ENCODE measurements around the gene B9D2. TPM values are rescaled to one million over a fixed set of nuclear protein-coding genes. Genes with fewer than 3 reads are reported as not detected.

B9D2 gene
- polyA plus RNA-seq, 1 of the 3 experiments (the other 2 are of a cell fraction), result 13.3 TPM

DNA sequence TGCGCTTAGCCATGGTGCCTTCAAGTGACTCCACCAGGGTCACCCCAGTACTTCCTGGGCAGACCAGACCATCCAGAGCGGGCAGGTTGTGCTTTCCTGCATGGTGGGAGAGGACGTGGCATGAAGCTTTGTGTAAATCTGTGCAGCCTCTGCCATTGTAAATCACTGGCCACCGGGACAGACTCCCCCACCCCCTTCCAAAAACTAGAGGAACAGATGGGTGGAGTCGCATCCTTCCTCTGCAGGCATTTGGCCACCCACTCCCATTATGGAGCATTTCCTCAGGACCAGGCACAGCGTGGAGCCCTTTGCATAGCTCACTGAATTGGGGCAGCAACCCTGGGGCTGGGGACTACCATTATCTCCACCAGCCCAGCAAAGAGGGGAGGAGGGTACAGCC is 41.8 kb upstream of the B9D2 start:
- WGBS (ENCODE audit: low lambda C conversion rate), result 95% methylated on average over 6 of the region's 6 CpGs
- Histone ChIP-seq H3K4me1 (ENCODE audit: control insufficient read depth in 1 of 2, insufficient read depth in 2 of 2, low read depth in 1 of 2, low read length in 1 of 2) (no peaks in the 10 kb centered on the region; a peak in 1 of 4 replicates), H4K20me1 (ENCODE audit: insufficient read depth) (no peaks in the 10 kb centered on the region), H3K4me2 (no peak overlapping the region), H3K9me3 (no peaks in the 10 kb centered on the region), H3K9me2 (no peaks in the 10 kb centered on the region), H3K9ac (no peak overlapping the region), H3K27me3 (ENCODE audit: insufficient read depth) (no peaks in the 10 kb centered on the region), H3F3A (replicated peaks; ENCODE audit: insufficient read depth) (no peaks in the 10 kb centered on the region), H3K36me3 (replicated peaks in 1 of 2; ENCODE audit: control insufficient read depth in 1 of 2, insufficient read depth in 2 of 2, low read length in 1 of 2) (no peaks in the 10 kb centered on the region), H3K27ac (ENCODE audit: low read depth in 2 of 2, low read length in 1 of 2) (no peak overlapping the region), H3K79me2 (ENCODE audit: insufficient read depth) (no peaks in the 10 kb centered on the region), H3K4me3 (ENCODE audit: low read depth in 2 of 2, low read length in 1 of 2) (no peak overlapping the region), H2AFZ (ENCODE audit: low read depth) (no peak overlapping the region)
- POLR2A ChIA-PET, result no interaction called here
- CTCF ChIA-PET, result interaction anchor here (1.4 kb wide), 2 partner anchors 43 to 97 kb away, joined by 3 read pairs; no protein-coding TSS in a partner anchor
- no peak for DNase-seq
- TF ChIP-seq, protein P1, sequence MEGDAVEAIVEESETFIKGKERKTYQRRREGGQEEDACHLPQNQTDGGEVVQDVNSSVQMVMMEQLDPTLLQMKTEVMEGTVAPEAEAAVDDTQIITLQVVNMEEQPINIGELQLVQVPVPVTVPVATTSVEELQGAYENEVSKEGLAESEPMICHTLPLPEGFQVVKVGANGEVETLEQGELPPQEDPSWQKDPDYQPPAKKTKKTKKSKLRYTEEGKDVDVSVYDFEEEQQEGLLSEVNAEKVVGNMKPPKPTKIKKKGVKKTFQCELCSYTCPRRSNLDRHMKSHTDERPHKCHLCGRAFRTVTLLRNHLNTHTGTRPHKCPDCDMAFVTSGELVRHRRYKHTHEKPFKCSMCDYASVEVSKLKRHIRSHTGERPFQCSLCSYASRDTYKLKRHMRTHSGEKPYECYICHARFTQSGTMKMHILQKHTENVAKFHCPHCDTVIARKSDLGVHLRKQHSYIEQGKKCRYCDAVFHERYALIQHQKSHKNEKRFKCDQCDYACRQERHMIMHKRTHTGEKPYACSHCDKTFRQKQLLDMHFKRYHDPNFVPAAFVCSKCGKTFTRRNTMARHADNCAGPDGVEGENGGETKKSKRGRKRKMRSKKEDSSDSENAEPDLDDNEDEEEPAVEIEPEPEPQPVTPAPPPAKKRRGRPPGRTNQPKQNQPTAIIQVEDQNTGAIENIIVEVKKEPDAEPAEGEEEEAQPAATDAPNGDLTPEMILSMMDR (IDR thresholded peaks at IDR 0.05), result no peak
- TF ChIP-seq MXI1 (IDR thresholded peaks at IDR 0.05; ENCODE audit: low read depth, low read length), result no peak
- TF ChIP-seq, protein P2, sequence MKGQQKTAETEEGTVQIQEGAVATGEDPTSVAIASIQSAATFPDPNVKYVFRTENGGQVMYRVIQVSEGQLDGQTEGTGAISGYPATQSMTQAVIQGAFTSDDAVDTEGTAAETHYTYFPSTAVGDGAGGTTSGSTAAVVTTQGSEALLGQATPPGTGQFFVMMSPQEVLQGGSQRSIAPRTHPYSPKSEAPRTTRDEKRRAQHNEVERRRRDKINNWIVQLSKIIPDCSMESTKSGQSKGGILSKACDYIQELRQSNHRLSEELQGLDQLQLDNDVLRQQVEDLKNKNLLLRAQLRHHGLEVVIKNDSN (IDR thresholded peaks at IDR 0.05; ENCODE audit: borderline replicate concordance, low read depth), result no peak
- no peak for TF ChIP-seq SIN3A (IDR thresholded peaks at IDR 0.05; ENCODE audit: borderline replicate concordance, low read depth, low read length)
- no peak for TF ChIP-seq TEAD4 (IDR thresholded peaks at IDR 0.05; ENCODE audit: borderline replicate concordance, insufficient read depth)
- TF ChIP-seq, protein P3, sequence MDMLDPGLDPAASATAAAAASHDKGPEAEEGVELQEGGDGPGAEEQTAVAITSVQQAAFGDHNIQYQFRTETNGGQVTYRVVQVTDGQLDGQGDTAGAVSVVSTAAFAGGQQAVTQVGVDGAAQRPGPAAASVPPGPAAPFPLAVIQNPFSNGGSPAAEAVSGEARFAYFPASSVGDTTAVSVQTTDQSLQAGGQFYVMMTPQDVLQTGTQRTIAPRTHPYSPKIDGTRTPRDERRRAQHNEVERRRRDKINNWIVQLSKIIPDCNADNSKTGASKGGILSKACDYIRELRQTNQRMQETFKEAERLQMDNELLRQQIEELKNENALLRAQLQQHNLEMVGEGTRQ (IDR thresholded peaks at IDR 0.05; ENCODE audit: borderline replicate concordance, low read depth, low read length), result no peak
- no peak for TF ChIP-seq SMC3 (IDR thresholded peaks at IDR 0.05; ENCODE audit: low read depth, low read length)
- TF ChIP-seq FOXM1 (IDR thresholded peaks at IDR 0.05; ENCODE audit: low read depth), result no peak
- TF ChIP-seq MEF2A (IDR thresholded peaks at IDR 0.05; ENCODE audit: borderline replicate concordance, low read depth), result no peak
- no peak for TF ChIP-seq RXRA (IDR thresholded peaks at IDR 0.05; ENCODE audit: borderline replicate concordance, low read depth)

DNA sequence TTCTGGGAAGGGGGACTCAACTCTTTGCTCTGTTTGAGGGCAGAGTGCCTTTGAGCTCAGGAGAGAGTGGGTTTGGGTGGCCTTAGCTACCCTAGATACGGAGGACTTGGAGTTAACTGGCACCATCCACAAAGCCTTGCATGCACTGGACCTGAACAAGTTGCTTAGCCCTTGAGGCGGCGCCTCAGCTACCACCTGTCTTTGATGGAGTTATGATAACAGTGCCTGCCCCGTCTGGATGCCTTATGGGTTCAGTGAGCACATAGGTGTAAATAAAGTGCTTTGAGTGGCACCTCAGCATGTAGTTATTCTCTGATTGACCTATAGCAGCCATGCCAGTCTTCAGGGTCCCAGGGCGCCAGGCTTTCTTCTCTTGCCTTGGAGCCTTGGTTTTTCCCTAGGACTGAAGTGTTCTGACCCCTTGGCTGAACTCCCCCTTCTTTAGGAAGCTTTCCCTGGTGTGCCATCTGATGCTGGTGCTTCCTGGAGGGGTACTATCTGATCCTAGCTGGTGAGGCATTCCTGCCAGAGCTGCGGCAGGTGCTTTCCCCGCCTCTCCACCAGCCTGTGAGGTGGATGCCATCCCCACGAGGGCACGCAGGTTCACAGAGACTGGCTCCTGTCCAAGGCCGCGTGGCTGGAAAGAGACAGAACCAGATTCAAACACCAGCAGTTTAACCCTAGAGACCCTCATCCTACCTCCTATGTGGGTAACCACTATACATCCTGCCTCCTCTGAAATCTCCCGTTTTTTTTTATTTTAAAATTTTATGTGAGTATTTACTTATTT is 39.4 kb upstream of the B9D2 start:
- no peak overlapping the region for H2AFZ ChIP-seq (ENCODE audit: low read depth)
- no peaks in the 10 kb centered on the region for H3F3A ChIP-seq (replicated peaks; ENCODE audit: insufficient read depth)
- WGBS (ENCODE audit: low lambda C conversion rate), result 90% methylated on average over 8 of the region's 12 CpGs
- CTCF ChIA-PET, result interaction anchor here (0.5 to 1.5 kb wide), 4 partner anchors 51 to 453 kb away, joined by 3 to 5 read pairs (median 4); no protein-coding TSS in a partner anchor
- H3K4me2 ChIP-seq, result no peak overlapping the region
- no peaks in the 10 kb centered on the region for H4K20me1 ChIP-seq (ENCODE audit: insufficient read depth)
- H3K4me3 ChIP-seq (ENCODE audit: low read depth in 2 of 2, low read length in 1 of 2), result no peak overlapping the region
- H3K27ac ChIP-seq (ENCODE audit: low read depth in 2 of 2, low read length in 1 of 2), result no peak overlapping the region
- peaks cover 17% of the 10 kb centered on the region for H3K79me2 ChIP-seq (ENCODE audit: insufficient read depth)
- DNase-seq, result no peak
- no peaks in the 10 kb centered on the region for H3K9me2 ChIP-seq
- POLR2A ChIA-PET, result no interaction called here
- TF ChIP-seq SMC3 (IDR thresholded peaks at IDR 0.05; ENCODE audit: low read depth, low read length) (no peak), TEAD4 (IDR thresholded peaks at IDR 0.05; ENCODE audit: borderline replicate concordance, insufficient read depth) (no peak), TCF12 (IDR thresholded peaks at IDR 0.05) (no peak), CHD2 (IDR thresholded peaks at IDR 0.05; ENCODE audit: low read length, partially characterized antibody) (no peak)
- H3K27me3 ChIP-seq (ENCODE audit: insufficient read depth), result no peaks in the 10 kb centered on the region
- H3K9ac ChIP-seq, result no peak overlapping the region
- no peaks in the 10 kb centered on the region for H3K36me3 ChIP-seq (replicated peaks in 1 of 2; ENCODE audit: control insufficient read depth in 1 of 2, insufficient read depth in 2 of 2, low read length in 1 of 2)
- H3K9me3 ChIP-seq, result no peaks in the 10 kb centered on the region
- H3K4me1 ChIP-seq (ENCODE audit: control insufficient read depth in 1 of 2, insufficient read depth in 2 of 2, low read depth in 1 of 2, low read length in 1 of 2), result peaks cover 5 to 9% of the 10 kb centered on the region in 2 experiments; a peak in 2 of 4 replicates

All from SK-N-SH (cell line).